H9 (cell line): Measurements from ENCODE around the gene WFDC1. TPM values are rescaled to one million over a fixed set of nuclear protein-coding genes. Genes with fewer than 3 reads are reported as not detected.

Experiments
- DNase-seq: peaks from one replicate; pipeline ENCODE4 v3.0.0-alpha.2; 2017
- H2AFZ ChIP-seq: one replicate; pipeline ENCODE4 v1.6.1; 2013; ENCODE audit warnings: mild to moderate bottlenecking, low read length, control low read depth, moderate library complexity
- H2AK5ac ChIP-seq: 2 replicates; pipeline ENCODE4 v1.6.1; 2013; ENCODE audit warnings: low read length, control low read depth, mixed read lengths; ENCODE audit not compliant: insufficient read length
- H2BK120ac ChIP-seq: one replicate; pipeline ENCODE4 v1.6.1; 2013; ENCODE audit warnings: low read depth, mild to moderate bottlenecking, low read length, control low read depth, inconsistent platforms; ENCODE audit not compliant: poor library complexity, severe bottlenecking
- H2BK12ac ChIP-seq: 2 replicates; pipeline ENCODE4 v1.6.1; 2013; ENCODE audit warnings: low read length, control low read depth, mixed read lengths, low read depth; ENCODE audit not compliant: insufficient read length
- H2BK15ac ChIP-seq: 2 replicates; pipeline ENCODE4 v1.6.1; 2013; ENCODE audit warnings: low read depth, low read length, control low read depth
- H2BK20ac ChIP-seq: one replicate; pipeline ENCODE4 v1.6.1; 2013; ENCODE audit warnings: low read depth, mild to moderate bottlenecking, low read length, control low read depth, inconsistent platforms; ENCODE audit not compliant: poor library complexity, severe bottlenecking
- H2BK5ac ChIP-seq: 2 replicates; pipeline ENCODE4 v1.6.1; 2013; ENCODE audit warnings: low read length, control low read depth, mixed read lengths; ENCODE audit not compliant: insufficient read length
- H3K14ac ChIP-seq: 2 replicates; pipeline ENCODE4 v1.6.1; 2013; ENCODE audit warnings: low read length, control low read depth; ENCODE audit not compliant: insufficient read depth
- H3K18ac ChIP-seq: 2 replicates; pipeline ENCODE4 v1.6.1; 2013; ENCODE audit warnings: low read depth, mild to moderate bottlenecking, mixed read lengths, low read length, control low read depth; ENCODE audit not compliant: insufficient read length
- H3K23ac ChIP-seq: 2 replicates; pipeline ENCODE4 v1.6.1; 2013; ENCODE audit warnings: low read length, control low read depth, mixed read lengths, low read depth; ENCODE audit not compliant: insufficient read length
- H3K23me2 ChIP-seq: 2 replicates; pipeline ENCODE4 v1.6.1; 2013; ENCODE audit warnings: low read depth, mild to moderate bottlenecking, mixed read lengths, low read length, control low read depth; ENCODE audit not compliant: insufficient read length, poor library complexity, severe bottlenecking
- H3K27ac ChIP-seq: 2 replicates; pipeline ENCODE4 v1.5.1; 2013; ENCODE audit warnings: low read length, control low read depth, mixed read lengths, low read depth; ENCODE audit not compliant: insufficient read length
- H3K27me3 ChIP-seq: 2 replicates; pipeline ENCODE4 v1.6.1; 2013; ENCODE audit warnings: low read length, control low read depth, inconsistent platforms; ENCODE audit not compliant: insufficient read depth
- H3K4ac ChIP-seq: 2 replicates; pipeline ENCODE4 v1.6.1; 2013; ENCODE audit warnings: low read depth, mild to moderate bottlenecking, control low read depth, inconsistent platforms, low read length, moderate library complexity
- H3K4me1 ChIP-seq: 2 replicates; pipeline ENCODE4 v1.6.1; 2013; ENCODE audit warnings: low read length, control low read depth, inconsistent platforms; ENCODE audit not compliant: insufficient read depth
- H3K4me2 ChIP-seq: 2 replicates; pipeline ENCODE4 v1.6.1; 2013; ENCODE audit warnings: low read length, control low read depth, mixed read lengths; ENCODE audit not compliant: insufficient read length, insufficient read depth
- H3K56ac ChIP-seq: 2 replicates; pipeline ENCODE4 v1.6.1; 2013; ENCODE audit warnings: low read depth, mild to moderate bottlenecking, mixed read lengths, low read length, control low read depth; ENCODE audit not compliant: insufficient read length
- H3K79me1 ChIP-seq: 2 replicates; pipeline ENCODE4 v1.6.1; 2013; ENCODE audit warnings: low read depth, mild to moderate bottlenecking, moderate library complexity, low read length, control low read depth, inconsistent platforms; ENCODE audit not compliant: insufficient read depth, poor library complexity, severe bottlenecking
- H3K79me2 ChIP-seq: 2 replicates; pipeline ENCODE4 v1.6.1; 2013; ENCODE audit warnings: low read length, control low read depth, inconsistent platforms; ENCODE audit not compliant: insufficient read depth
- H3K9ac ChIP-seq: 2 replicates; pipeline ENCODE4 v1.6.1; 2013; ENCODE audit warnings: low read length, control low read depth, mixed read lengths; ENCODE audit not compliant: insufficient read length; ENCODE audit errors: extremely low read depth
- H3K9me3 ChIP-seq: one replicate; pipeline ENCODE4 v1.6.1; 2013; ENCODE audit warnings: low read depth, low read length, inconsistent platforms; ENCODE audit not compliant: control insufficient read depth
- H3T11ph ChIP-seq: one replicate; pipeline ENCODE4 v1.6.1; 2013; ENCODE audit warnings: mild to moderate bottlenecking, low read length, control low read depth, inconsistent platforms
- H4K20me1 ChIP-seq: one replicate; pipeline ENCODE4 v1.6.1; 2013; ENCODE audit not compliant: control insufficient read depth, insufficient read length, insufficient read depth
- H4K5ac ChIP-seq: 2 replicates; pipeline ENCODE4 v1.6.1; 2013; ENCODE audit warnings: low read depth, mild to moderate bottlenecking, mixed read lengths, low read length, control low read depth; ENCODE audit not compliant: insufficient read length
- H4K8ac ChIP-seq: replicated peaks from 2 replicates; pipeline ENCODE4 v1.6.1; 2013; ENCODE audit warnings: low read length, control low read depth, mixed read lengths, low read depth; ENCODE audit not compliant: insufficient read length
- H4K91ac ChIP-seq: 2 replicates; pipeline ENCODE4 v1.6.1; 2013; ENCODE audit warnings: low read depth, mild to moderate bottlenecking, moderate library complexity, mixed read lengths, low read length, control low read depth; ENCODE audit not compliant: insufficient read length
- H3K27ac Mint-ChIP-seq, 3 experiments: 2 replicates in 2 of 3; 3 replicates in 1 of 3; pipeline ENCODE4 v1.8.0; 2020 to 2021; ENCODE audit warnings: mixed read lengths in 3 of 3, mild to moderate bottlenecking in 1 of 3, moderate library complexity in 1 of 3
- H3K27me3 Mint-ChIP-seq: 2 replicates; pipeline ENCODE4 v1.8.0; 2021; ENCODE audit warnings: low read depth, mild to moderate bottlenecking, moderate library complexity, mixed read lengths
- H3K36me3 Mint-ChIP-seq, 3 experiments: 2 replicates in 2 of 3; 3 replicates in 1 of 3; pipeline ENCODE4 v1.8.0; 2020 to 2021; ENCODE audit warnings: low read depth in 3 of 3, mixed read lengths in 3 of 3; ENCODE audit not compliant: insufficient read depth in 1 of 3
- H3K4me1 Mint-ChIP-seq, 2 experiments: 2 replicates each; pipeline ENCODE4 v1.8.0; 2020; ENCODE audit warnings: mixed read lengths in 2 of 2
- H3K4me3 Mint-ChIP-seq, 2 experiments: 2 replicates in 1 of 2; 3 replicates in 1 of 2; pipeline ENCODE4 v1.8.0; 2020 to 2021; ENCODE audit warnings: mild to moderate bottlenecking in 2 of 2, mixed read lengths in 2 of 2, moderate library complexity in 1 of 2
- H3K9me3 Mint-ChIP-seq, 2 experiments: 2 replicates in 1 of 2; 3 replicates in 1 of 2; pipeline ENCODE4 v1.8.0; 2020; ENCODE audit warnings: mild to moderate bottlenecking in 2 of 2, mixed read lengths in 2 of 2, moderate library complexity in 1 of 2
- CTCF ChIP-seq: fragments of 200-600 bp; sonication (generic); conservative IDR thresholded peaks from 3 replicates; pipeline ENCODE4 v1.8.0; 2021; ENCODE audit warnings: antibody characterized with exemption, mild to moderate bottlenecking
- WGBS: extraction: QIAGEN DNeasy Blood & Tissue Kit; methylation state at CpG from one replicate; pipeline ENCODE4 v1.1.7; 2013; ENCODE audit warnings: missing lambda C conversion rate, low lambda C conversion rate, mixed read lengths; ENCODE audit not compliant: insufficient read length; ENCODE audit errors: extremely low coverage; 5-methylcytosine and 5-hydroxymethylcytosine counted together
- total RNA-seq: library from RNA; stranded (reverse); gene quantifications from 2 replicates; pipeline ENCODE4 v1.2.1, GENCODE V29; 2021

WFDC1 gene
- total RNA-seq, 1 experiment from 2014 or later: 0.24 TPM

GRCh38 chr16:84321932-84322331, 27.3 kb downstream of the WFDC1 start:
- no peak overlapping the region for H3K14ac ChIP-seq
- Mint-ChIP-seq H3K4me3 (no peak overlapping the region), H3K27me3 (peaks cover 5% of the 10 kb centered on the region), H3K36me3 (0 out of 7 replicates have a peak, but pooled peaks cover 0 to 2% (median 0%) of the 10 kb centered on the region in 3 experiments), H3K9me3 (peaks cover 3 to 5% of the 10 kb centered on the region in 2 experiments; a peak in 2 of 5 replicates), H3K27ac (no peak overlapping the region), H3K4me1 (no peaks in the 10 kb centered on the region)
- DNase-seq: no peak
- H3T11ph ChIP-seq: no peak overlapping the region
- H3K23ac ChIP-seq: no peak overlapping the region
- TF ChIP-seq CTCF: no peak
- H3K4me1 ChIP-seq: no peaks in the 10 kb centered on the region
- H2BK20ac ChIP-seq: no peak overlapping the region
- H4K91ac ChIP-seq: no peak overlapping the region
- H3K4me2 ChIP-seq: no peak overlapping the region
- H2BK120ac ChIP-seq: no peak overlapping the region
- no peaks in the 10 kb centered on the region for H3K27me3 ChIP-seq
- H3K79me1 ChIP-seq: no peaks in the 10 kb centered on the region
- no peak overlapping the region for H3K27ac ChIP-seq
- no peaks in the 10 kb centered on the region for H3K9me3 ChIP-seq
- H4K20me1 ChIP-seq: no peaks in the 10 kb centered on the region
- no peak overlapping the region for H2AK5ac ChIP-seq
- no peak overlapping the region for H3K56ac ChIP-seq
- no peak overlapping the region for H2BK15ac ChIP-seq
- H4K5ac ChIP-seq: no peak overlapping the region
- no peaks in the 10 kb centered on the region for H3K79me2 ChIP-seq
- no peak overlapping the region for H3K4ac ChIP-seq
- H2AFZ ChIP-seq: no peak overlapping the region
- H2BK5ac ChIP-seq: no peak overlapping the region
- H4K8ac ChIP-seq: no peak overlapping the region
- WGBS: no CpG with 5 or more reads among the region's 4 CpGs
- no peak overlapping the region for H3K18ac ChIP-seq
- H2BK12ac ChIP-seq: no peak overlapping the region
- H3K9ac ChIP-seq: no peak overlapping the region
- H3K23me2 ChIP-seq: no peaks in the 10 kb centered on the region
